HT1080 (cell line): ENCODE results near the gene DNAJB12. TPM values are rescaled to one million over a fixed set of nuclear protein-coding genes. Genes with fewer than 3 reads are reported as not detected.
A peak's percentile ranks its signal among the peaks of the same experiment; 100 is the strongest.
"Not testable (repeated sequence)": the region's sequence is repeated elsewhere in the genome, so short reads cannot be mapped to it uniquely, and the experiment has no call there.

Source experiments
- DNase-seq: peaks from one replicate; pipeline ENCODE4 v3.0.0-alpha.2; 2015; ENCODE audit warnings: low read depth
- total RNA-seq: library from RNA; depleted of rRNA; stranded (reverse); fragments of >200 nt; shearing (Covaris generic); gene quantifications from 2 replicates; pipeline ENCODE4 v1.2.3, GENCODE V29; 2014

The DNAJB12 gene
- total RNA-seq, 1 experiment from 2014 or later, result 53.5 TPM

DNA sequence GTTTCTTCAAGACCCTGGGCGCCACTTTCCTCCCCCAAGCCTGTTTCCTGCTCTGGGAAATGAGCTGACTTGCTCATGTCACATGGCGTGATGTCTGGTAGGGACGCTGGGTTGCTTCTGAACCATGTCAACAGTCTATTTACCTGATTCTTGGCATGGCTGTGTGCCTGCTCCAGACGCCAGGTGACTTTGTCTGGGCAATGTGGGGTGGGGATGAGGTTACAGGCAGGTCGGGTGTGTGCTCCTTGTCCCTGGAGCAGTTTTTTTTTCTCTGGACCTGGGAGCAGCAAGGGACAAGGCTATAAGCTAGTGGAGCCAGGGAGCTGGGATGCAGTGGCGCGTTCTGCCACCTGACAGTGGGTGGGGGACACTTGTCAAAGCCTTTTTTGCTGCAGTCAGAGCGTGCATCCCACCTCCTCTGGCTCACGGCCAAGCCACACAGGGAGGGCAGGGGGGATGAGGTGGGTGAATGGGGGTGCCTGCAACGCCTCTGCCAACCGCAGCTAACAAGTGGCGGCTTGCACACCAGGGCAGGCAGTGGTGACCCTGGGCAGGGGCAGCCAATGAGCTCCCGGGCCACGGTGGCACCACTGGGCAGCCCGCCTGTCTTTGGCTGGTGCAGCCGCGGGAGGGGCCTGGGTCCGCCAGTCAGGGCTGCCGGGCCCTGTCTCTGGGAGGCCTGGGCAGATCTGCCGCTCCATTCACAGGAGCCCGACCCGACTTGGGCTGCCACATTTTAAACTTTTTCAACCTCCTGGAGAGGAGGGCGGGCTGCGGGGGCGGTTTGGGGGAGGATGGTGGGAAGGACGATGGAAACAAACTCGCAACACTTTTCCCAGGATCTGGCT lies 22.9 kb downstream of the DNAJB12 start:
- peak; percentile 84 for DNase-seq

DNA sequence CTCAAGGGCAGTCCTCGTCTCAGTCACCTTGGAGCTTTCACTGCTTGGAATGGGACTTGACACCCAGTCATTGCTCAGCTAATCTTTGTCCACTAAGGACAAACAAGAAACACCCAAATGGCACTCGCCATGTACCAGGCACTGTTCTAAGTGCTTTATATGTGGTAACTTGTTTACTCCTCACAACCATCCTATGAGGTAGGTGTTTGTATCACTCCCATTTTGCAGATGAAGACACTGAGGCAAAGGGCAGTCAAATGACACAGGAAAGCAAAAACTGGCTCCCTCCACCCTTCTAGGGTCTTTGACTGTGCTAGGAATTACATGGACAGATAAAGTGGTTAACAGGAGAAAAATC lies 24.7 kb downstream of the DNAJB12 start:
- DNase-seq, result no peak

- no peak for DNase-seq
Observed at GRCh38 chr10:72329290-72330068, 25.2 kb downstream of the DNAJB12 start.

- no peak for DNase-seq
Observed at GRCh38 chr10:72328829-72329204, 25.9 kb downstream of the DNAJB12 start.

GRCh38 chr10:72328045-72328828 lies 26.5 kb downstream of the DNAJB12 start:
- peak; percentile 67 for DNase-seq

DNA sequence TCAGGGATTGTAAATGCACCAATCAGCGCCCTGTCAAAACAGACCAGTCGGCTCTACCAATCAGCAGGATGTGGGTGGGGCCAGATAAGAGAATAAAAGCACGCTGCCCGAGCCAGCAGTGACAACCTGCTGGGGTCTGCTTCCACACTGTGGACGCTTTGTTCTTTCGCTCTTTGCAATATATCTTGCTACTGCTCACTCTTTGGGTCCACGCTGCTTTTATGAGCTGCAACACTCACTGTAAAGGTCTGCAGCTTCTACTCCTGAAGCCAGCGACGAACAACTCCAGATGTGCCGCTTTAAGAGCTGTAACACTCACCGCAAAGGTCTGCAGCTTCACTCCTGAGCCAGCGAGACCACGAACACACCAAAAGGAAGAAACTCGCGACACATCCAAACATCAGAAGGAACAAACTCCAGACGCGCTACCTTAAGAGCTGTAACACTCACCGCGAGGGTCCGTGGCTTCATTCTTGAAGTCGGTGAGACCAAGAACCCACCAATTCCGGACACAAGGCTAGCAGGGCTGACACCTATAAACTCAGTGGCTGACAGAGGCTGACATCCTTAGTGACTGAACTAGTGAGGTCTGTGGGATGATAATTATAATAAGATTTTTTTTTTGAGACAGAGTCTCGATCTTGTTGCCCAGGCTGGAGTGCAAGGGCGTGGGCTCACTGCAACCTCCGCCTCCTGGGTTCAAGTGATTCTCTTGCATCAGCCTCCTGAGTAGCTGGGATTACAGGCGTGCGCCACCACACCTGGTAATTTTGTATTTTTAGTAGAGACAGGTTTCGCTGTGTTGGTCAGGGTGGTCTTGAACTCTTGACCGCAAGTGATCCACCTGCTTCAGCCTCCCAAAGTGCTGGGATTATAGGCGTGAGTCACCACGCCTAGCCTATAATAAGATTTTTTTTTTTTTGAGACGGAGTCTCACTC lies 27.8 kb downstream of the DNAJB12 start:
- not testable (repeated sequence) for DNase-seq

DNA sequence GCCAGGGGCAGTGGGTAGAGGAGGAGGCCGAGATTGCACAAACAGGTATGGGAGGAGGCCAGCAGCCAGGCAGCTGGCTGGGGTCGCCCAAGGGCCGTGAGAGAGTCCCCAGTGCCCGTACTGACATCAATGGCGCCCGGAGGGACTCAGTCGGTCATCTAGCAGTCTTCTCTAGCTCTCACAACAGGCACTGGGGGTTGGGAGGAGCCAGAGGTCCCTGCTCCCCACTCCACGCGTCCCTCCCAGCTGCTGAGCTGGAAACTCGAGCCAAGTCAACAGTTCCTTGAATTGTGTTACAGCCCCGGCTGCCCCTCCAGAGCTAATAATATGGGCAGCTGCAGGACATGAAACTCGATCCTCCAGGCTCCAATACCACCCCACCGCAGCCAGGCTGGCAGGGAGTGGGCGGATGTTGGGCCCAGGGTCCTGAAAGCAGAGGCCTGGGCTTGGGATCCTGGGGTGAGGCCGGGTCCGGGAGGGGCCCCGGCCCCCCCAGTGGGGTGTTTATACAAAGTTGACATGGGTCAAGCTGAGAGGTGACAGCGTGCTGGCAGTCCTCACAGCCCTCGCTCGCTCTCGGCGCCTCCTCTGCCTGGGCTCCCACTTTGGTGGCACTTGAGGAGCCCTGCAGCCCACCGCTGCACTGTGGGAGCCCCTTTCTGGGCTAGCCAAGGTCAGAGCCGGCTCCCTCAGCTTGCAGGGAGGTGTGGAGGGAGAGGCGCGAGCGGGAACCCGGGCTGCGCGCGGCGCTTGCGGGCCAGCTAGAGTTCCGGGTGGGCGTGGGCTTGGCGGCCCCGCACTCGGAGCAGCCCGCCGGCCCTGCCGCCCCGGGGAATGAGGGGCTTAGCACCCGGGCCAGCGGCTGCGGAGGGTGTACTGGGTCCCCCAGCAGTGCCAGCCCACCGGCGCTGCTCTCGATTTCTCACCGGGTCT lies 29.2 kb downstream of the DNAJB12 start:
- DNase-seq, result not testable (repeated sequence)

DNA sequence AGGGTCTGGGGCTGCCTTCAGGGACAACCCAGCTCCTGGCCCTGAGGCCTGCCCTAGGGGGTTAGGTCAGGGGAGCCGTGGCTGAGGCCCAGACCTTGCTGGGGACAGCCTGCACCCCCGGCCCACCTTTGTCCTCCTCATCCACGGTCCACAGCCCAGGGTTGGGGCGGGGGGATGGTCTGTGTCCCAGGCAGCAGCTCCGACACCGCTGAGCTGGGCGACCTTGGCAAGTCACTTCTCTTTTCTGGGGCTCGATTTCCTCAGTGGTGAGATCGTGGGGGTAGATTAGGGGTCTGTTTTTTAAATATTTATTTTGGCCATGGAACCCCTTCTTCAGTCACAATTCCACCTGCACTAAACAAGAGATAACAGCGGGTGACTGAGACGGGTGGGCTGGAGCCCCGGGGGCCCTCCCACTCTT lies 30.9 kb downstream of the DNAJB12 start:
- DNase-seq, result no peak

- DNase-seq, result no peak
Observed at GRCh38 chr10:72323108-72323749, 31.5 kb downstream of the DNAJB12 start.

- DNase-seq, result no peak
Observed at GRCh38 chr10:72322280-72323058, 32.2 kb downstream of the DNAJB12 start.

DNA sequence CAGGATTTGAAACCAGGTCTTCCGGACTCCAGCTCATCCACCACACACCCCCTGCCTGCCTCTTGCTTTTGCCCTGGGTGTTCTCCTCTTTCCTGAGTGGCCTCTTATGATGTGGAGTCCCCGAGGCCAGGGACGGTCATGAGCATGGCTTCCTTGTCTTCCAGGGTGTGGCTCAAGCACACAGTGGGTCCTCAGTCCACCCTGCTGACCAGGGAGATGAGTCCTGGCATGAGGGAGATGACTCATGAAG lies 32.8 kb downstream of the DNAJB12 start:
- peak; percentile 33 for DNase-seq

DNA sequence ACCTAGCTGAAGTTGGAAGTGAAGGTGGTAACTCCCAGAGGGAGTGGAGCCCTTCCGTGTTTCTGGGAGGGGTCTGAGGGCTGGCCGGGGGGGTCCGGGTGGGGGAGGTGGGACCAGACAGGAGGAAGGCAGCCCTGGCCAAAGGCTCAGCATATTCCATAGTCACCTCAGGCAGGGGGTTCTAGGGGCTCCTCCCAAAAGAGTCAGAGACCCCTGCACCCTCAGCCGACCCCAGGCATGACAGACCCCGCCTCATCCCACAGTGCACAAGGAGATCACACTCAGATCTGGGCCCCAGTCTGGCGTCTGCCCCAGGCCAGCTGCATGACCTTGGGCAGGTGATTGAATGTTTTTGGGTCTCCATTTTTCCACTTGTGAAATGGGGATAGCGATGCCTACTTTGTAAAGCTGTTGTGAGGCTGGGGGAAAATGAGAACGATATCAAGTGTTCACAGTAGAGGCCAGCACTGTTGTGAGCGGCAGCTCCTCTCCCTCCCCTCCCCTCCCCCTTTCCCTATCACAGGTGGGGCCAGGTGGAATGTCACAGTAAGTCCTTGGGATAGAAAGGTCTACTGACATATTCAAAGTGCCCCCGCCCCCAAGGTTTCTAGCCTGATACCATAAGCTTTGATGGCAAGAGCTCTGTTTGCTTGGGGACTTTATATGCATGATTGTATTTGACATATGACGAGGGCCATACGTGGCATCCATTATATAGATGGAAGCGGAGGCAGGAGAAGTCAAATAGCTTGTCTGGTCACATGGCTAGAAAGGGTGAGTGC lies 33.3 kb downstream of the DNAJB12 start:
- no peak for DNase-seq

DNA sequence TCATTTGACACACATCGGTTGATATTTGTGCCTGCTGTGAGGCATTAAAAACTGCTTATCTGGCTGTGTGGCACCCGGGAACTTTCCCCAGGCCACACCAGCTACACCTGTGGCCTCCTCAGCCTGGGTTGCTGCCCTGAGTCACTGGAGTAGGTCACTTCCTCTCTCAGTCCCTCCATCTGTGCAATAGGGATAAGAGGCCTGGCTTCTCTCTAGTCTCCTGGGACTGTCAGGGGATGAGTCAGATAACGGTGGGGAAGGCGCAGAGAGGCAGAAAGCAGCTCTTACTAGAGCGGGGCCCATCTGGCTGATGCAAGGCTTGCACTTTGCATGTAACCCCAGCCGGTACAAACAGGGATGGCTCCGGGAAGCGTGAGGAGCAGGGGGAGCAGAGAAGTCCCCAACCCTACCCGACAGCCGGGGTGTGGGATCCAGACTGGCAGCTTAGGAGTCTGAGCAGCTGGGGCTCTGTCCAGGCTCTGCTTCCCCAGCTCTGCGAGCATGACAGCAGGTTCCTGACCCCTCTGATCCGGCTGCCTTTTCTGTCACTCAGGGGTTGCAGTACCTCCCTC lies 34.0 kb downstream of the DNAJB12 start:
- DNase-seq, result peak; percentile 98

DNA sequence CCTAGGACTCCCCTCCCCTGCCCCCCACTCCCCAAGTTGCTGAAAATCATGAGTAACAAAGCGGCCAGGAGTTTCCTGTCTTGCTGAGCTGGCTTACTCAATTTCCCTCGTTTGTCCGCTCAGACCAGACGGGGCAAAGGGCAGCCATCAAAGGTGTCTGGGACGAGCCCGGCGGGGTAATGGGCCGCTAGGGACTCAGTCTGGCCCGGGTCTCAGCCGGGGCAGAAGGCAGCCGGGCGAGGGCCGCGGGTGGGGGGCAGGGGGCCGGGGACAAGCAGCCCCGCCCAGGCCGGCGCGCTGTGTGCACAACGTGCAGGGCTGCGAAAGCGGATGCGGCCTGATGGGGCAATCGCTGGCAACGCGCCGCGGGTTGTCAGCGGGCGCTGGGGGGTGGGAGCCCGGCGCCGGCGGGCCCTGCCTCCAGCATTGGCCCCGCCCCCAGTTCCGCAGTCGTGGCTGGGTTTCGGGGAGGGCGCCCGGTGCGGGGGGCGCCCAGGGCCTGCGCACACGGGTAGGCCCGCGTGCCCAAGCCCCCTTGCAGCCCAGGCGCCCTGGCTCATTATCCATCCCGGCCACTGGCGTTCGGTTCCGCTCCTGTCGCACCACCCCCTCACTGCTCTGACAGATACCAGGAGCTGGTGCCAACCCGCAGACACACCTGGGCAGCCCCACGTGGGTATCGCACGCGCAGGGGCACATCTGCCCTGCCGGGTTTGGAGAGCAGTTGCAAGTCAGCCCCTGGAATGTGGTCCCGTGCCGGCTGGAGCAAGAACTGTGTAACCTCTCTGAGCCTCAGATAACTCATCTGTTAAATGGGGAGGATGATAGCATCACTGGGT lies 35.1 kb downstream of the DNAJB12 start:
- DNase-seq, result no peak

- DNase-seq, result no peak
Observed at GRCh38 chr10:72318418-72319262, 36.1 kb downstream of the DNAJB12 start.
